ENCODE measurements around the gene BCL3. TPM values are rescaled to one million over a fixed set of nuclear protein-coding genes. Genes with fewer than 3 reads are reported as not detected.
A peak's percentile ranks its signal among the peaks of the same experiment; 100 is the strongest.
"Not testable (repeated sequence)": the region's sequence is repeated elsewhere in the genome, so short reads cannot be mapped to it uniquely, and the experiment has no call there.

Gene BCL3
- total RNA-seq: 28.3 and 30.0 TPM in 2 replicates

- DNase-seq (ENCODE audit: extremely low read depth, low read depth, low spot score): no peak
Observed at GRCh38 chr19:44748426-44749254, at the start of gene BCL3. BCL3 (plus strand) TSS chr19:44748708; CDS start chr19:44748791, 83 bp downstream.

GRCh38 chr19:44700547-44700946 lies 48.0 kb upstream of the BCL3 start:
- no peak for DNase-seq (ENCODE audit: extremely low read depth, low read depth, low spot score)

- DNase-seq (ENCODE audit: extremely low read depth, low read depth, low spot score): no peak
Observed at GRCh38 chr19:44701228-44701627, 47.3 kb upstream of the BCL3 start.

- no peak for DNase-seq (ENCODE audit: extremely low read depth, low read depth, low spot score)
Observed at GRCh38 chr19:44702551-44703176, 45.8 kb upstream of the BCL3 start.

- DNase-seq (ENCODE audit: extremely low read depth, low read depth, low spot score): no peak
Observed at GRCh38 chr19:44703336-44704078, 45.0 kb upstream of the BCL3 start.

- DNase-seq (ENCODE audit: extremely low read depth, low read depth, low spot score): no peak
Observed at GRCh38 chr19:44704982-44705381, 43.5 kb upstream of the BCL3 start.

- no peak for DNase-seq (ENCODE audit: extremely low read depth, low read depth, low spot score)
Observed at GRCh38 chr19:44705502-44706010, 43.0 kb upstream of the BCL3 start.

GRCh38 chr19:44706506-44707236 lies 41.8 kb upstream of the BCL3 start:
- DNase-seq (ENCODE audit: extremely low read depth, low read depth, low spot score): no peak

- DNase-seq (ENCODE audit: extremely low read depth, low read depth, low spot score): no peak
Observed at GRCh38 chr19:44707794-44708193, 40.7 kb upstream of the BCL3 start.

- DNase-seq (ENCODE audit: extremely low read depth, low read depth, low spot score): no peak
Observed at GRCh38 chr19:44708940-44709339, 39.6 kb upstream of the BCL3 start.

- DNase-seq (ENCODE audit: extremely low read depth, low read depth, low spot score): not testable (repeated sequence)
Observed at GRCh38 chr19:44709434-44710266, 38.9 kb upstream of the BCL3 start.

- DNase-seq (ENCODE audit: extremely low read depth, low read depth, low spot score): no peak
Observed at GRCh38 chr19:44710483-44710882, 38.0 kb upstream of the BCL3 start.

GRCh38 chr19:44712864-44713515 lies 35.5 kb upstream of the BCL3 start:
- DNase-seq (ENCODE audit: extremely low read depth, low read depth, low spot score): no peak

GRCh38 chr19:44714597-44715169 lies 33.8 kb upstream of the BCL3 start:
- no peak for DNase-seq (ENCODE audit: extremely low read depth, low read depth, low spot score)

GRCh38 chr19:44717603-44718002 lies 30.9 kb upstream of the BCL3 start:
- DNase-seq (ENCODE audit: extremely low read depth, low read depth, low spot score): no peak

GRCh38 chr19:44718441-44719261 lies 29.9 kb upstream of the BCL3 start:
- DNase-seq (ENCODE audit: extremely low read depth, low read depth, low spot score): peak; percentile 92

- no peak for DNase-seq (ENCODE audit: extremely low read depth, low read depth, low spot score)
Observed at GRCh38 chr19:44719262-44719701, 29.2 kb upstream of the BCL3 start.

GRCh38 chr19:44720396-44720795 lies 28.1 kb upstream of the BCL3 start:
- not testable (repeated sequence) for DNase-seq (ENCODE audit: extremely low read depth, low read depth, low spot score)
